ENCODE measurements around the gene MORN1. TPM values are rescaled to one million over a fixed set of nuclear protein-coding genes. Genes with fewer than 3 reads are reported as not detected.

The MORN1 gene
- polyA plus RNA-seq, 2 donors, result 3.0 to 5.8 TPM

DNA sequence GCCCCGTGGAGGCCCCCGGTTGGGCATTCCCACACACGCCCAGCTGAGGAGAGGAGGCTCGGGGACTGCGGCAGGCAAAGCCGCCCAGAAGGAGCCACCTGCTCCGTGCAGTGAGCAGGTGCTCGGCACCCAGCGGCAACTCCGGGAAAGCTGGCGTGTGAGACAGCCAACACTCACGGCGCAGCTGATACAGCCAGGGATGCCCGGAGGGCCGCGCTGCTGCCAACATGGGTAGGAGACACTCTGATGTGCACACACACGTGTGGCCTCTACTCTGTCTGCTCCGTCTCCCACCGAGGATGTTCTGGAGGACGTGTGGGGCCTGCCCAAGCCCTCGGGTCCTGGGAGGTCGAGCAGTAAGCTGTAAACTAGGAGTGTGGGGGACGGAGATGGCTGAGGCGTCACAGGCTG lies 12.9 kb downstream of the MORN1 start:
- peaks cover 0 to 3% of the 10 kb centered on the region in 2 donors for H3K4me1 ChIP-seq (ENCODE audit: control insufficient read depth in 2 of 2, insufficient read depth in 2 of 2, low read length in 1 of 2)
- no peaks in the 10 kb centered on the region for H3K27me3 ChIP-seq (ENCODE audit: control insufficient read depth in 1 of 2, insufficient read depth in 2 of 2, low read length in 2 of 2)
- H3K36me3 ChIP-seq (ENCODE audit: control insufficient read depth in 2 of 2, insufficient read depth in 2 of 2, low read length in 1 of 2), result no peaks in the 10 kb centered on the region
- H3K27ac ChIP-seq (ENCODE audit: low read depth in 2 of 2, low read length in 1 of 2), result no peak overlapping the region
- no peak overlapping the region for H3K4me3 ChIP-seq (ENCODE audit: low read depth in 1 of 2, low read length in 2 of 2)
- WGBS, 2 donors, result 74 to 89% methylated on average over 24 of the region's 24 CpGs
- no peaks in the 10 kb centered on the region for H3K9me3 ChIP-seq (ENCODE audit: control insufficient read depth in 2 of 2, insufficient read depth in 1 of 2, low read depth in 1 of 2, low read length in 1 of 2)

DNA sequence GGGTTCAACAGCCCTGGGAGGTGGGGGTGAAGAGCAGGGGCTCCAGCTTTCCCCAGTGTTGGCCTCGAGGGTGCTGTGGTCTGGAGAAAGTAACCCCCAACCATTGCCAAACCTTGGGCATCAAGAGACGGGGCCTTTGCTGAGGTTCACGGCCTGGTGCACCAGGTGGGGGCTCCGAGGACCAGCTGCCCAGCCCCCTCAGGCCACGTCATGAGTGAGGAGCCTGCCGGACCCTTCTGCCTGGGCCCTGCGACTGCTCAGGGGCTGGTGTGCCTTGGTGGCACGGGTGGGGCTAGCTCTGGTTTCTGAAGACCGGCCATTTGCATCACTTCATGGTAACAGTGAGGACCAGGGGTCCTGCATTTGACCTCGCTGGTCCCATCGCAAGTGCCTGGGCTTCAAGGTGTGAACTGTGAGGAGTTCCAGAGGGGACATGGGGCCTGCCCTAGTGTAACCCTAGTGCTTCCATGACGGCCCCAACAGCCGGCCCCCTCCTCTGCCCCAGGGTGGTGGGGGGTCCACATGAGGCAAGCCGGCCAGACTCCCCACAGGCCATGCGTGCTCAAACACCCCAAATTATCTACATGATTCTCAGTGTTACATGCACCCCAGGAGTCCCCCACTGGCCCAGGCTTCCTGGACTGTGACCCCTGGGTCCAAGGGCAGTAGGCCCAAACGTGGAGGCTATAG lies 13.5 kb downstream of the MORN1 start:
- H3K9me3 ChIP-seq (ENCODE audit: control insufficient read depth in 2 of 2, insufficient read depth in 1 of 2, low read depth in 1 of 2, low read length in 1 of 2), result no peaks in the 10 kb centered on the region
- H3K4me3 ChIP-seq (ENCODE audit: low read depth in 1 of 2, low read length in 2 of 2), result no peak overlapping the region
- H3K4me1 ChIP-seq (ENCODE audit: control insufficient read depth in 2 of 2, insufficient read depth in 2 of 2, low read length in 1 of 2), result peaks cover 0 to 3% of the 10 kb centered on the region in 2 donors
- WGBS, 2 donors, result 80 to 85% methylated on average over 16 of the region's 16 CpGs
- no peaks in the 10 kb centered on the region for H3K27me3 ChIP-seq (ENCODE audit: control insufficient read depth in 1 of 2, insufficient read depth in 2 of 2, low read length in 2 of 2)
- H3K27ac ChIP-seq (ENCODE audit: low read depth in 2 of 2, low read length in 1 of 2), result no peak overlapping the region
- H3K36me3 ChIP-seq (ENCODE audit: control insufficient read depth in 2 of 2, insufficient read depth in 2 of 2, low read length in 1 of 2), result no peaks in the 10 kb centered on the region

DNA sequence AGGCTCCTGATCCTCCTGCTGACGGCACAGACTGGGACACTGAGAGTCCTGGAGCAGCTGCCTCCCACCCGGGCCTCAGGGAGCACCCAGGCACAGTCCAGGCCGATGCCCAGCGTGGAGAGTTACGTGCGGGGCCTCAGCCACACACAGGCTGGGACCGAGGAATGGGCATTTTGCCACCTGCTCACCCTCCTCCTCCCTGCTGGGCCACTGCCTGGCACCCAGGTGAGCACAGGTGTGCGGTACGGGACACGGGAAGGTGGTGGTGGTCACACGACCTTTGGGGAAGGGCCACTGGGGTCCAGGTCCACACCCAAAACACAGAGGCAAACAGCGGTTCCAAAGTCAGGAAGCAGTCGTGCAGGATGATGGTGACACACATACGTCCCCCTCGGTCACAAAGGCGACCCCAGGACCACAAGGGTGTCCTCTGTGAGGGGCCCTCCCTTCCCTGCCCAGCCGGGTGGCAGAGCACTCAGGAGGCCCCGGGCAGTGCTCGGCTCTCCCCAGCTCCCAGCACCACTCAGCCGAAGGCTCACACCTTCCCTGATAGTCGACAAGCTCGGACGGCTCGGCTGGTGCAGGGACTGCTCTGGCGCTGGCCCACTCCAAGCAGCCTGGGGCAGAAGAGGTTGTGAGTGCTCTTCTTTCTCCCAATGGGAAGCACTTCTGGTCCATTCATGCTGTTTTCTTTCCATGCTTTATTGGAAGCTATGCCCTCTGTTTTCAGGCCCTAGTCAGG lies 14.3 kb downstream of the MORN1 start:
- Histone ChIP-seq H3K9me3 (ENCODE audit: control insufficient read depth in 2 of 2, insufficient read depth in 1 of 2, low read depth in 1 of 2, low read length in 1 of 2) (no peaks in the 10 kb centered on the region), H3K4me1 (ENCODE audit: control insufficient read depth in 2 of 2, insufficient read depth in 2 of 2, low read length in 1 of 2) (peaks cover 0 to 3% of the 10 kb centered on the region in 2 donors), H3K4me3 (ENCODE audit: low read depth in 1 of 2, low read length in 2 of 2) (no peak overlapping the region), H3K36me3 (ENCODE audit: control insufficient read depth in 2 of 2, insufficient read depth in 2 of 2, low read length in 1 of 2) (no peaks in the 10 kb centered on the region), H3K27me3 (ENCODE audit: control insufficient read depth in 1 of 2, insufficient read depth in 2 of 2, low read length in 2 of 2) (no peaks in the 10 kb centered on the region), H3K27ac (ENCODE audit: low read depth in 2 of 2, low read length in 1 of 2) (no peak overlapping the region)
- WGBS, 2 donors, result 69% methylated on average over 25 of the region's 25 CpGs

DNA sequence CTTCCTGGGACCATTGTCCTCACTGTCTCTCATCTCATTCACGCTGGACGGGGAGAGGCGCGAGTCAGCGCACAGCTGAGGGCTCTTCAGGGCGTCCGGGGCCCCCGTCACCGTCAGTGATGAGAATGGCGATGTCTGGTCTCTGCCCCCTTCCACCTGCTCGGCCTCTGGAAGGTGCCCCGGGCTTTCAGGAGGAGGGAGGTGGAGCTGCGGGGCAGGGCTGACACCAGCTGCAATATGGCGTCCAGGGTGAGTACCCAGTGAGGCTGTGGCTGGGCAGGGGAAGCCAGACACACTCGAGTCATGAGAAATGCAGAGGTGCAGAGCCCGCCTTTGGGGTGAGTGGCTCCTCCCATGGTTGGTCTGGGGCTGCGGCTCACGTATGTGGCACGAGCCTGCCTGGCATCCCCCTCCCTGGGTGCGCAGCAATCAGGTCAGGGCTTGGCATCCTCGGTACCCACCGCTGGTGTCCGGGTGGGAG lies 15.1 kb downstream of the MORN1 start:
- no peak overlapping the region for H3K27ac ChIP-seq (ENCODE audit: low read depth in 2 of 2, low read length in 1 of 2)
- H3K27me3 ChIP-seq (ENCODE audit: control insufficient read depth in 1 of 2, insufficient read depth in 2 of 2, low read length in 2 of 2), result no peaks in the 10 kb centered on the region
- no peaks in the 10 kb centered on the region for H3K9me3 ChIP-seq (ENCODE audit: control insufficient read depth in 2 of 2, insufficient read depth in 1 of 2, low read depth in 1 of 2, low read length in 1 of 2)
- H3K36me3 ChIP-seq (ENCODE audit: control insufficient read depth in 2 of 2, insufficient read depth in 2 of 2, low read length in 1 of 2), result no peaks in the 10 kb centered on the region
- 84 to 87% methylated on average over 23 of the region's 23 CpGs for WGBS, 2 donors
- H3K4me3 ChIP-seq (ENCODE audit: low read depth in 1 of 2, low read length in 2 of 2), result no peak overlapping the region
- no peaks in the 10 kb centered on the region for H3K4me1 ChIP-seq (ENCODE audit: control insufficient read depth in 2 of 2, insufficient read depth in 2 of 2, low read length in 1 of 2)

DNA sequence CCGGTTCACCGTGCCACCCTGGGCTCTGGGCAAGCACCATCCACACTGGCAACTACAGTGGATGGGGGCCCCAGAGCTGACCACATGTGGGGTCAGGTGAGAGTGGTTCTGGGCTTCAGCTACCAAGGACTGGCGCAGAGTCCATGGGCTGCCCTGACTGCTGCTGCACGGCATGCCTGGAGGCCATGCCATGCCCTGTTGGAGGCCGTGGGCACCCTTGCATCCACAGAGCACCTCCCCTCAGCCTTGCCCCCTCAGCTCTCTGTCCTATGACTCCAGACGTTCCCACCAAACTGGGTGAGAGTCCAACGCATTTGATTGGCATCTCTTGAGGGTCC lies 15.5 kb downstream of the MORN1 start:
- Histone ChIP-seq H3K27me3 (ENCODE audit: control insufficient read depth in 1 of 2, insufficient read depth in 2 of 2, low read length in 2 of 2) (no peaks in the 10 kb centered on the region), H3K9me3 (ENCODE audit: control insufficient read depth in 2 of 2, insufficient read depth in 1 of 2, low read depth in 1 of 2, low read length in 1 of 2) (no peaks in the 10 kb centered on the region), H3K4me1 (ENCODE audit: control insufficient read depth in 2 of 2, insufficient read depth in 2 of 2, low read length in 1 of 2) (no peaks in the 10 kb centered on the region), H3K36me3 (ENCODE audit: control insufficient read depth in 2 of 2, insufficient read depth in 2 of 2, low read length in 1 of 2) (no peaks in the 10 kb centered on the region), H3K27ac (ENCODE audit: low read depth in 2 of 2, low read length in 1 of 2) (no peak overlapping the region), H3K4me3 (ENCODE audit: low read depth in 1 of 2, low read length in 2 of 2) (no peak overlapping the region)
- WGBS, 2 donors, result 83 to 85% methylated on average over 7 of the region's 7 CpGs

DNA sequence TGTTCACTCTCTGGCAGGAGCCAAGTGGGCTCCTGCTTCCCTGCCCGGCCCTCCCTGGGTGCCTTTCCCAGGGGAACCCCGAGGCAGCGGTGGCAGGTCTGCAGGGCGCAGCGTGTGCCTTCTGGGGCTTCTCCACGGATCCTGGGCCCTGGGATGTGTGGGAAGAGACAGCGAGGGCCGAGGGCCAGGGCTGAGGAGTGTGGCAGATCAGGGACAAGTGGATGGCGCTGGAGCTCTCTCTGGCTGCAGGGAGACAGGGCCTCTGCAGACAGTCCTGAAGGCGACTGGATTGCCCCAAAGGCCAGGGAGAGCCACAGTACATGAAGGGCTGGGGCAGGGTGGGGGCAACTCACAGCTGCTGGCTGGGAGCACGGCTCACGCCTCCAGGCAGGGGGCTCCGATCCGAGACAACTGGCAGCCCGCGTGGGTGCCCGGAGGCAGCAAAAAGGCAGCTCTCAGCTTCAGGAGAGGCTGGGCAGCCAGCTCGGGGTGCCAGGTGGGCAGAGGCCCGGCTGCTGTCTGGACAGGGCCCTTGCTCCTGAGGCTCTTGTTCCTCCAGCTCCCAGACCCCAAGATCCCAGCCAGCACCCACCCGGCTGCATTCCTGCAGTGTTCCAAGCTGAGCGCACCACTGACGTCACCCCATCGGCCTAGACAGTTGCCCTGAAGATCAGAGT lies 16.0 kb downstream of the MORN1 start:
- Histone ChIP-seq H3K9me3 (ENCODE audit: control insufficient read depth in 2 of 2, insufficient read depth in 1 of 2, low read depth in 1 of 2, low read length in 1 of 2) (no peaks in the 10 kb centered on the region), H3K4me3 (ENCODE audit: low read depth in 1 of 2, low read length in 2 of 2) (no peak overlapping the region), H3K27ac (ENCODE audit: low read depth in 2 of 2, low read length in 1 of 2) (no peak overlapping the region), H3K4me1 (ENCODE audit: control insufficient read depth in 2 of 2, insufficient read depth in 2 of 2, low read length in 1 of 2) (no peaks in the 10 kb centered on the region), H3K27me3 (ENCODE audit: control insufficient read depth in 1 of 2, insufficient read depth in 2 of 2, low read length in 2 of 2) (no peaks in the 10 kb centered on the region), H3K36me3 (ENCODE audit: control insufficient read depth in 2 of 2, insufficient read depth in 2 of 2, low read length in 1 of 2) (no peaks in the 10 kb centered on the region)
- WGBS, 2 donors, result 77 to 83% methylated on average over 20 to 23 of the region's 23 CpGs

DNA sequence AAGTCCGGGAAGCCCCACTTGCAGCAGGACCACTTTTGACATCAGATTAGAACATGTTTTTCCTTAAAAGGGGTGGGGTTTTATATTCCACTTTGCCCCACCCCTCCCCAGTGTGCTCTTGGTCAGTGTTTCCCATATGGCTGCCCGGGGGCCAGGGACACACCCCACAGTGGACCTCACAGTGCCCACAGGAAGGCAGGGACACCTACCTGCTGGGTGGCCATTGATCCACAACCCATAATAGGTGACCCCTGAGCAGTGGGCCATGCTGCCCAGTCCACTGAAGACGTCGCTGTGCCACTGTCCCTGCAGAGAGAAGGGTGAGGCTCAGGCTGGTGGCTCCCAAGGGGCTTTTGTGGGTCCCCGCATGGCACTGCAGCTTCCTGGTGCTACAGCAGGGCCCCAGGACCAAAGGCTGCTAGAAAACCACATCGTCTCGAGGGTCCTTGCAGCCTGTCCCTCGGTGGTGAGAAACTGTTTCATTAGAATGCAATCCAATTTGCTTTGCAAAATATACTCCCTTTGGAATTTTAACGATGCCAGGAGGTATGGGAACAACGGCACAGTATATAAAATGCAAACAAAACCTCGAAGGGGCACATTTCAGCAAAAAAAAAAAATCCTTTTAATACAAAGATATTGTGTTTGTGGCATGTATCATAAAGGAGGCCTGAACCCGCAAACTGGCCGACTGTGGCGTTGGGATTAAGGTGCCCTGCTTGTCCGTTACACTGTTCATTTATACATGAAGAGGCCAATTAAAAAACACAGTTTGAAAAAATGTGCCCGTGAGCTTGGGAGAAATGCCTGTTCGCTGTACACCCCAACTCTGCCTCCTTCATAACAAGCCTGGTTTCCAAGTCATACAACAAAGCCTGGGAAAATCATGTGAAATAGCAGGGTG lies 16.9 kb downstream of the MORN1 start:
- H3K4me3 ChIP-seq (ENCODE audit: low read depth in 1 of 2, low read length in 2 of 2), result no peak overlapping the region
- no peaks in the 10 kb centered on the region for H3K9me3 ChIP-seq (ENCODE audit: control insufficient read depth in 2 of 2, insufficient read depth in 1 of 2, low read depth in 1 of 2, low read length in 1 of 2)
- H3K36me3 ChIP-seq (ENCODE audit: control insufficient read depth in 2 of 2, insufficient read depth in 2 of 2, low read length in 1 of 2), result no peaks in the 10 kb centered on the region
- H3K27ac ChIP-seq (ENCODE audit: low read depth in 2 of 2, low read length in 1 of 2), result no peak overlapping the region
- 82% methylated on average over 17 of the region's 17 CpGs for WGBS, 2 donors
- no peaks in the 10 kb centered on the region for H3K27me3 ChIP-seq (ENCODE audit: control insufficient read depth in 1 of 2, insufficient read depth in 2 of 2, low read length in 2 of 2)
- H3K4me1 ChIP-seq (ENCODE audit: control insufficient read depth in 2 of 2, insufficient read depth in 2 of 2, low read length in 1 of 2), result no peaks in the 10 kb centered on the region

DNA sequence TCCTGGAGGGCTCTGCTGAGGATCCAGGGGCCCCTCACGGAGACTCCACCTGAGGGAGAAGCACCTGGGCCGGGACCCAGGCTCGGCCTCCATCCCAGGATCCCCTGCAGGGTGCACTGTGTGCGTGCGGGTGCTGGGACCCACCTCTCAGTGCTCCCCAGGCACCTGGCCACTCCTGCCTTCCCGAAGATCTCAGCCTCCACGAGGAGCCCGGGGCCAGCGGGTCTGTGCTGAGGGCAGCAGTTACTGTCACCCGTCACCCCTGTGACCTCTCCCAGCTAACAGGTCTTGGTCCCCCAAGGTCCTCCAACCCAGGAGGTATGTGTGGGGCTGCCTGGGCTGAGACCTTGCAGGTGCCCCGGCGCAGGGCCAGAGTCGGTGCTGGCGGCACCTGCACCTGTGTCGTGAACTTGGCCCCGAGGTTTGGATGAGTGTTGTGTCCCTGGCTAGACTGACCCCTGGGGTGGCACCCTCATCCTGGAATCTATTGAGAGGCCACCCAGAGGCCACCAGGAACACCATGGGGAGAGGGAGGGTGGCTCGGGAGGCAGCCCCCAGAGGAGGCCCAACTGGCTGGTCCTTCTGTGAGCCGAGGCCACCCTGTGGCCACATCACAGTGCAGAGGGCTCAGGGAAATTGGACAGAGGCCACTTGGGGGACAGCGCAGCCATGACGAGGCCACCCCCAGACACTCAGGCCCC lies 17.7 kb downstream of the MORN1 start:
- Histone ChIP-seq H3K9me3 (ENCODE audit: control insufficient read depth in 2 of 2, insufficient read depth in 1 of 2, low read depth in 1 of 2, low read length in 1 of 2) (no peaks in the 10 kb centered on the region), H3K4me3 (ENCODE audit: low read depth in 1 of 2, low read length in 2 of 2) (no peak overlapping the region), H3K27me3 (ENCODE audit: control insufficient read depth in 1 of 2, insufficient read depth in 2 of 2, low read length in 2 of 2) (no peaks in the 10 kb centered on the region), H3K4me1 (ENCODE audit: control insufficient read depth in 2 of 2, insufficient read depth in 2 of 2, low read length in 1 of 2) (no peaks in the 10 kb centered on the region), H3K36me3 (ENCODE audit: control insufficient read depth in 2 of 2, insufficient read depth in 2 of 2, low read length in 1 of 2) (no peaks in the 10 kb centered on the region), H3K27ac (ENCODE audit: low read depth in 2 of 2, low read length in 1 of 2) (no peak overlapping the region)
- WGBS, 2 donors, result 88 to 91% methylated on average over 20 of the region's 20 CpGs

All from esophagus (tissue), 2 donors.